K562 (cell line): ENCODE data around the gene TLR6. TPM values are rescaled to one million over a fixed set of nuclear protein-coding genes. Genes with fewer than 3 reads are reported as not detected.

ENCODE experiments used
- ATAC-seq: fragments of 200-7000 bp; cut with Tn5 transposase; 3 replicates; pipeline ENCODE4 v1.9.1; 2020; ENCODE audit warnings: moderate library complexity
- BruUV-seq: library from RNA; stranded (reverse); fragments of 400-500 nt; replicated peaks from 2 replicates; lab custom pipeline; 2021; lab: Mats Ljungman, UMichigan
- CTCF ChIA-PET: fragments of 300-600 bp; formaldehyde crosslinking; extraction: SDS; loops from one replicate; lab custom pipeline; 2021; ENCODE audit warnings: low intra/inter-chr PET ratio; lab: Yijun Ruan, JAX
- POLR2A ChIA-PET: fragments of 300-600, 350-650 bp; sonication (Branson Sonifier 250); formaldehyde crosslinking; extraction: SDS; loops from one replicate; lab custom pipeline; 2021; ENCODE audit warnings: antibody characterized with exemption, inconsistent platforms; lab: Yijun Ruan, JAX
- DNase-seq, 4 experiments: peaks; one replicate each; pipeline versions ENCODE4 v3.0.0 to v3.0.0-alpha.2; 2011 to 2018; ENCODE audit warnings: low spot score in 3 of 4, mixed read lengths in 3 of 4; ENCODE audit errors: extremely low read depth in 1 of 4
- FAIRE-seq: peaks from 2 replicates; lab custom pipeline; 2011; peaks lifted over from hg19 to GRCh38; lab: Jason Lieb, UNC
- H2AFZ ChIP-seq: 2 replicates; pipeline ENCODE4 v1.6.0; 2011; ENCODE audit warnings: low read depth, low read length, control low read depth, inconsistent platforms
- H3K27ac ChIP-seq: fragments of 200-600 bp; 3 replicates; pipeline ENCODE4 v1.8.0; 2011; ENCODE audit warnings: low read depth, mild to moderate bottlenecking, control low read depth, inconsistent platforms, low read length, moderate library complexity, mixed read lengths; ENCODE audit errors: extremely low read depth
- H3K27me3 ChIP-seq, 2 experiments: fragments of 300-600 bp in 1 of 2; 2 replicates in 1 of 2; 3 replicates in 1 of 2; pipeline versions ENCODE4 v1.6.0 to v1.8.0; 2011; ENCODE audit warnings: inconsistent platforms in 2 of 2, low read length in 2 of 2, mild to moderate bottlenecking in 1 of 2, mixed read lengths in 1 of 2, moderate library complexity in 1 of 2; ENCODE audit not compliant: control insufficient read depth in 2 of 2, insufficient read depth in 2 of 2
- H3K36me3 ChIP-seq: fragments of 300-600 bp; 3 replicates; pipeline ENCODE4 v1.8.0; 2011; ENCODE audit warnings: mild to moderate bottlenecking, low read length, inconsistent platforms; ENCODE audit not compliant: control insufficient read depth, insufficient read depth
- H3K4me1 ChIP-seq, 2 experiments: fragments of 200-600 bp in 1 of 2; replicated peaks in 1 of 2; 2 replicates in 1 of 2; 3 replicates in 1 of 2; pipeline versions ENCODE4 v1.5.1 to v1.8.0; 2011; ENCODE audit warnings: inconsistent platforms in 2 of 2, low read length in 2 of 2, mild to moderate bottlenecking in 1 of 2, mixed read lengths in 1 of 2, moderate library complexity in 1 of 2; ENCODE audit not compliant: control insufficient read depth in 2 of 2, insufficient read depth in 2 of 2
- H3K4me2 ChIP-seq: 2 replicates; pipeline ENCODE4 v1.6.1; 2011; ENCODE audit warnings: low read length, control low read depth, inconsistent platforms, mixed read lengths; ENCODE audit not compliant: insufficient read depth
- H3K4me3 ChIP-seq: fragments of 200-600 bp; sonication (generic), shearing (Covaris generic); 2 replicates; pipeline ENCODE4 v1.5.1; 2016; ENCODE audit warnings: control low read depth, inconsistent platforms
- H3K79me2 ChIP-seq: fragments of 200-600 bp; 3 replicates; pipeline ENCODE4 v1.8.0; 2011; ENCODE audit warnings: low read length, inconsistent platforms; ENCODE audit not compliant: control insufficient read depth, insufficient read depth
- H3K9ac ChIP-seq, 2 experiments: 2 replicates each; pipeline versions ENCODE4 v1.6.0 to v1.6.1; 2011; ENCODE audit warnings: low read depth in 2 of 2, low read length in 2 of 2, control low read depth in 1 of 2, inconsistent platforms in 1 of 2, mild to moderate bottlenecking in 1 of 2, mixed read lengths in 1 of 2; ENCODE audit not compliant: insufficient read depth in 1 of 2
- H3K9me1 ChIP-seq: one replicate; pipeline ENCODE4 v1.6.0; 2011; ENCODE audit warnings: inconsistent platforms, mild to moderate bottlenecking, low read length, moderate library complexity; ENCODE audit not compliant: control insufficient read depth, insufficient read depth
- H3K9me3 ChIP-seq: replicated peaks from 2 replicates; pipeline ENCODE4 v1.5.1; 2011; ENCODE audit warnings: low read depth, low read length, inconsistent platforms; ENCODE audit not compliant: control insufficient read depth, insufficient read depth
- H4K20me1 ChIP-seq: replicated peaks from 2 replicates; pipeline ENCODE4 v1.6.1; 2011; ENCODE audit warnings: low read length, inconsistent platforms, mixed read lengths; ENCODE audit not compliant: control insufficient read depth, insufficient read depth
- CBFA2T3 ChIP-seq: fragments of 450-650 bp; IDR thresholded peaks from 2 replicates; pipeline ENCODE4 v1.6.1; 2017
- CSDE1 ChIP-seq, 2 experiments: fragments of 450-650 bp; IDR thresholded peaks; 2 replicates each; pipeline ENCODE4 v1.6.1; 2016; ENCODE audit warnings: mild to moderate bottlenecking in 1 of 2
- SREBF1 ChIP-seq: fragments of 150-350 bp; IDR thresholded peaks from 2 replicates; pipeline ENCODE4 v1.6.1; 2014; ENCODE audit warnings: antibody characterized with exemption, low read depth, low read length, borderline replicate concordance
- WGBS: fragments of 100-300 bp; shearing (Covaris generic); methylation state at CpG from one replicate; pipeline ENCODE4 v1.1.6; 2016; ENCODE audit warnings: low coverage, mixed read lengths; ENCODE audit not compliant: insufficient coverage; ENCODE audit errors: missing lambda C conversion rate; 5-methylcytosine and 5-hydroxymethylcytosine counted together
- in situ Hi-C: fragments of 300-500 bp; cut with MboI; formaldehyde crosslinking; loops from 4 replicates; pipeline ENCODE4 v1.15.0; 2018; ENCODE audit warnings: inconsistent platforms, mixed read lengths
- intact Hi-C: fragments of 100-400 bp; cut with micrococcal nuclease; formaldehyde crosslinking; loops from 2 replicates; pipeline ENCODE4 v1.14.2; 2022
- polyA plus RNA-seq, 8 experiments: library from polyadenylated mRNA; depleted of rRNA in 4 of 8; stranded (reverse) in 5 of 8; unstranded in 3 of 8; fragments of >200 nt; fragmentation: Nextera tagmentation in 2 of 8; fragmentation: Illumina TruSeq in 1 of 8; extraction: Ambion mirVana in 2 of 8; extraction: Trizol in 1 of 8; gene quantifications; 2 replicates each; pipeline versions ENCODE4 v1.2.1 to v1.2.3, GENCODE V29; 2011 to 2014; ENCODE audit warnings: inconsistent platforms in 1 of 8, missing spikeins in 1 of 8
- total RNA-seq, 7 experiments: library from RNA; depleted of rRNA in 6 of 7; stranded (reverse); fragments of >200 nt in 6 of 7; fragmentation: Illumina TruSeq in 2 of 7; extraction: Trizol in 2 of 7; gene quantifications; 2 replicates each; pipeline versions ENCODE4 v1.2.1 to v1.2.3, GENCODE V29; 2011 to 2021; ENCODE audit warnings: low replicate concordance in 1 of 7
- TF ChIP-seq, protein P1 (sequence below): IDR thresholded peaks from 2 replicates; pipeline ENCODE4 v1.6.1; 2011; ENCODE audit not compliant: insufficient read length; ENCODE audit errors: extremely low read depth
- TF ChIP-seq, protein P2 (sequence below), 3 experiments: IDR thresholded peaks in 2 of 3; conservative IDR thresholded peaks in 1 of 3; 2 replicates each; pipeline ENCODE4 v1.5.1; 2011 to 2012; ENCODE audit warnings: low read length in 3 of 3, mild to moderate bottlenecking in 3 of 3, control low read depth in 2 of 3, improper control_type of control experiment in 1 of 3, inconsistent platforms in 1 of 3, low read depth in 1 of 3, mixed read lengths in 1 of 3, moderate library complexity in 1 of 3; ENCODE audit not compliant: insufficient read depth in 2 of 3

The TLR6 gene
- total and polyA plus RNA-seq, 9 of the 15 experiments (the other 6 are each of a cell fraction or from before 2014, with no cell fraction given) = 0.08 to 1.9 (median 0.91) TPM

DNA sequence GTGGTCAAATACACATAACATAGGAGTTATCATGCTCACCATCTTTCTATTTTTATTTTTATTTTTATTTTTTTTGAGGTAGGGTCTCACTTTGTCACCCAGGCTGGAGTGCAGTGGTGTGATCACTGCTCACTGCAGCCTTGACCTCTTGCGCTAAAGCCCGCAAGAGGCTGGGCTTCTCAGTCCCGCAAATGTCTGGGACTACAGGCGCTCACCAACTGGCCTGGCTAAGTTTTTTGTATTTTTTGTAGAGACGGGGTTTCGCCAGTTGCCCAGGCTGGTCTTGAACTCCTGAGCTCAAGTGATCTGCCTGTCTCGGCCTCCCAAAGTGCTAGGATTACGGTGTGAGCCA is 73.5 kb downstream of the TLR6 start:
- TF ChIP-seq CBFA2T3 (no peak), SREBF1 (no peak), CSDE1 (IDR thresholded peaks at IDR 0.05) (no peak)
- TF ChIP-seq, protein P1, sequence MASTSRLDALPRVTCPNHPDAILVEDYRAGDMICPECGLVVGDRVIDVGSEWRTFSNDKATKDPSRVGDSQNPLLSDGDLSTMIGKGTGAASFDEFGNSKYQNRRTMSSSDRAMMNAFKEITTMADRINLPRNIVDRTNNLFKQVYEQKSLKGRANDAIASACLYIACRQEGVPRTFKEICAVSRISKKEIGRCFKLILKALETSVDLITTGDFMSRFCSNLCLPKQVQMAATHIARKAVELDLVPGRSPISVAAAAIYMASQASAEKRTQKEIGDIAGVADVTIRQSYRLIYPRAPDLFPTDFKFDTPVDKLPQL = no peak
- TF ChIP-seq, protein P2, sequence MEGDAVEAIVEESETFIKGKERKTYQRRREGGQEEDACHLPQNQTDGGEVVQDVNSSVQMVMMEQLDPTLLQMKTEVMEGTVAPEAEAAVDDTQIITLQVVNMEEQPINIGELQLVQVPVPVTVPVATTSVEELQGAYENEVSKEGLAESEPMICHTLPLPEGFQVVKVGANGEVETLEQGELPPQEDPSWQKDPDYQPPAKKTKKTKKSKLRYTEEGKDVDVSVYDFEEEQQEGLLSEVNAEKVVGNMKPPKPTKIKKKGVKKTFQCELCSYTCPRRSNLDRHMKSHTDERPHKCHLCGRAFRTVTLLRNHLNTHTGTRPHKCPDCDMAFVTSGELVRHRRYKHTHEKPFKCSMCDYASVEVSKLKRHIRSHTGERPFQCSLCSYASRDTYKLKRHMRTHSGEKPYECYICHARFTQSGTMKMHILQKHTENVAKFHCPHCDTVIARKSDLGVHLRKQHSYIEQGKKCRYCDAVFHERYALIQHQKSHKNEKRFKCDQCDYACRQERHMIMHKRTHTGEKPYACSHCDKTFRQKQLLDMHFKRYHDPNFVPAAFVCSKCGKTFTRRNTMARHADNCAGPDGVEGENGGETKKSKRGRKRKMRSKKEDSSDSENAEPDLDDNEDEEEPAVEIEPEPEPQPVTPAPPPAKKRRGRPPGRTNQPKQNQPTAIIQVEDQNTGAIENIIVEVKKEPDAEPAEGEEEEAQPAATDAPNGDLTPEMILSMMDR (IDR thresholded peaks at IDR 0.05 in 2 of 3, conservative IDR thresholded peaks at IDR 0.05 in 1 of 3; ENCODE audit: insufficient read depth in 2 of 3, low read depth in 1 of 3, low read length in 3 of 3) = 0 out of 6 replicates have a peak, but pooled peaks of 1 of the 3 experiments have one; percentile 14
- TF ChIP-seq, all 486 proteins: peak for 1
- ChIA-PET POLR2A (interaction anchor here (0.7 to 1.2 kb wide), 3 partner anchors 10 to 35 kb away, joined by 3 to 4 read pairs (median 3); no protein-coding TSS in a partner anchor), CTCF (interaction anchor here (0.5 to 1.9 kb wide), 3 partner anchors 603 to 721 kb away, joined by 3 to 14 read pairs (median 5); no protein-coding TSS in a partner anchor)
- no peak overlapping the region for H3K4me2 ChIP-seq
- H3K79me2 ChIP-seq = no peaks in the 10 kb centered on the region
- H4K20me1 ChIP-seq = no peaks in the 10 kb centered on the region
- no peaks in the 10 kb centered on the region for H3K9me1 ChIP-seq
- no peak overlapping the region for H3K4me3 ChIP-seq
- H3K9me3 ChIP-seq = no peaks in the 10 kb centered on the region
- WGBS = 45% methylated on average over 8 of the region's 8 CpGs
- H3K9ac ChIP-seq = no peak overlapping the region
- H3K27ac ChIP-seq = no peak overlapping the region
- no peak for ATAC-seq
- H3K27me3 ChIP-seq = peaks cover 0 to 9% of the 10 kb centered on the region in 2 experiments; a peak in 3 of 5 replicates
- DNase-seq = no peak
- no peak overlapping the region for H2AFZ ChIP-seq
- H3K36me3 ChIP-seq = no peaks in the 10 kb centered on the region
- no peak for FAIRE-seq
- intact Hi-C loops = loop anchor here (2.0 to 5.0 kb wide), 2 partner anchors 74 to 720 kb away; partner anchors contain the start of gene TLR6
- in situ Hi-C loops = no loop called here
- no peaks in the 10 kb centered on the region for H3K4me1 ChIP-seq
- BruUV-seq = no TSS peak
